GM19455 (cell line): ENCODE data around the gene OOEP.
A peak's percentile ranks its signal among the peaks of the same experiment; 100 is the strongest.
"Not testable (repeated sequence)": the region's sequence is repeated elsewhere in the genome, so short reads cannot be mapped to it uniquely, and the experiment has no call there.

Experiments
- ATAC-seq: cut with Tn5 transposase; IDR thresholded peaks from one replicate; pipeline ENCODE4 v1.9.1; 2021; ENCODE audit not compliant: unreplicated experiment

Gene OOEP

DNA sequence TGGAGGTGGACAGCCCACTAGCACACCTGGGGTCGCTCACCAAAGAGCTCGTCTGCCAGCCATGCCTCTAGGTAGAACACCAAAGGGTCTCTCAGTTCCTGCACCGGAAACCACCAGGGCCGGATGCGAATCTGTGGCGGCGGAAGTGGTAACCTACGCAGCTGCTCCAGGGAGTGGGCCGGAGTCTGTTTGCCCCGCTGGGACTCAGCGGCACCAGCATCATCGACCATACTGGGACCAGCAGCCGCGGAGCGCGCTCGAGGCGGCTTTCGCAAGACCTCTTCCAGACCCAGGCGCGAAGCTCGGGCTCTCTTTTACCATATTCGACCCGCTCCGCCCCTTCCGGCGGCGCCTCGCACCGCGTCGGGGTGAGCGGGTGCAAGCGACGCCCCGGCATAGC is at the start of gene OOEP:
Gene OOEP (minus strand): TSS at position 335 of the 400 bp plus-strand sequence. CDS start 105 bp downstream, at position 230.
- no peak for ATAC-seq

DNA sequence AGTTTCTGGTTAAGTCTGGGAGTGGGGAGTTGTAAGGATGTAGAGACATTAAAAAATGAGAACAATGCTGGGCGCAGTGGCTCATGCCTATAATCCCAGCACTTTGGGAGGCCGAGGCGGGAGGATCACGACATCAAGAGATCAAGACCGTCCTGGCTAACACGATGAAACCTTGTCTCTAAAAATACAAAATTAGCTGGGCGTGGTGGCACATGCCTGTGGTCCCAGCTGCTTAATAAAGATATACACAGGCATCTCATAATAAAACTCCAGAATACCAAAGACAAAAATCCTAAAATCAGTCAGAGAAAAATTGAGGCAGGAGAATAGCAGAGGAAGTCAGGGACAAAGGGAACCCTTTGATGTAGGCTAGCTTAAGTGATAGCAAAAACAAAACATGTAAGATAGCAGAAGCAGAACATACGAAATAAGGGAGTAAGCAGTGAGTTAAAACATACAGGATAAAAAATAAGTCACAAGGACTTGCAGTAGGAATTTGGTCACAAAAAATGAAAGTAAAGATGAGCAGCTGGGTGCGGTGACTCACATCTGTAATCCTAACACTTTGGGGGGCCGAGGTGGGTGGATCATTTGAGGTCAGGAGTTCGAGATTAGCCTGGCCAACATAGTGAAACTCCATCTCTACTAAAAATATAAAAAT is 48.5 kb upstream of the OOEP start:
- ATAC-seq: no peak

DNA sequence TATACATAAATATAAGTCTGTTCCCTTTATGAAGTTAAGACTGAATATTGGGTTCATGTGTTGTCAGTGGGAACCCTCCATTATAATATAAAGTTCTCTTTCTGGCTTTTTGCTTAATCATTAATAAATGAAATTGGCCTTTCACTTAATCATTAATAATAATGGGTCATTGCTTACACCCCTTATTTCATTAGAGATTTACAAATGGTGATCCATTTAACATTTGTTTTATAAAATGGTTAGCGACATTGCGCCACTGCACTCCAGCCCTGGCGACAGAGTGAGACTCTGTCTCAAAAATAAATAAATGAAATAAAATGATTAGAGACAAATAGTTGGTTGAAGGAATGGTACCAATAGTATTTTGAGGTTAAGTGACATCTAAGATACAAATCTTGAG is 43.4 kb upstream of the OOEP start:
- ATAC-seq: no peak

DNA sequence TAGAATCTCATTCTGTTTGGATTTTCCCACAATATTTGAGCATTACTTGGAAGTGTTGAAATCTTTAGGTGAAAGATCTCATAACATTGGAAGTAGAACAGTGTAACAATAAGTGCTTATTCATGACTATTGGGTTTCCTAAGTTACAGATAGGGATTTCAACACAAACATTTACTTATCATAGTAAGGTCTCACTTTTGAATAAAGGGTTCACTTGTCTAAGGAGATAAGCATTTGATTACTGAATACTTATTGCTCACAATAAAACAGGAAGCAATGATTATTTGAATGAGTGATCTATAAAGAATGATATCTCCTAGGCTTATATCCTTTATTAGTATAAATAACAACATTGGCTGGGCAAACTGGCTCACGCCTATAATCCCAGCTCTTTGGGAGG is 39.7 kb upstream of the OOEP start:
- ATAC-seq: no peak

DNA sequence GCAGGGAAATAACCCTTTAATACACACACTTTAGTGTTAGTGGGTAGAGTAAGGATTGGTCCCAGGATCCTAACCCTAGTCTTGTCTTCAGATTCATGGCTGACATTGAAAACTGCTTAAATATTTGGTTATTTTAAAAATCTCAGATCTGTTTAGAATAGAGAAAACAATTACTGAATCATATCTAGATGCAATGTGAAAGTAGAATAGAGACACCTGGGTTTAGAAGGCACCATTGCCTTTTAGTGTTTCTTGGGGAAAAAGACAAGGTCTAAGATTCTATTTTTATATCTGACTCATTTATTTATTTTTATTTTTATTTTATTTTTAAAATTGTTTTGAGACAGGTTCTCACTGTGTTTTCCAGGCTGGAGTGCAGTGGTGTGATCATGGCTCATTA is 31.0 kb upstream of the OOEP start:
- no peak for ATAC-seq

DNA sequence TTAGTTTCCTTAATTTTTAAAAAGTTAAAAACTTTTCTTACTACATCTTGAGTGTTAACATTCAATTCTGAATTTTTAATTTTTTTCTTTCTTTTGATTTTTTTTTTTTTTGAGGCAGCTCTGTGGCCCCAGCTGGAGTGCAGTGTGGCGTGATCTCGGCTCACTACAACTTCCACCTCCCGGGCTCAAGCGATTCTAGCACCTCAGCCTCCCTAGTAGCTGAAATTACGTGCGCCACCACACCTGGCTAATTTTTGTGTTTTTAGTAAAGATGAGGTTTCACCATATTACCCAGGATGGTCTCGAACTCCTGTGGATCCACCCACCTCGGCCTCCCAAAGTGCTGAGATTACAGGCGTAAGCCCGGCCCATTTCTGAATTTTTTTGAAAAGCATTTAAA is 26.2 kb upstream of the OOEP start:
- ATAC-seq: no peak

DNA sequence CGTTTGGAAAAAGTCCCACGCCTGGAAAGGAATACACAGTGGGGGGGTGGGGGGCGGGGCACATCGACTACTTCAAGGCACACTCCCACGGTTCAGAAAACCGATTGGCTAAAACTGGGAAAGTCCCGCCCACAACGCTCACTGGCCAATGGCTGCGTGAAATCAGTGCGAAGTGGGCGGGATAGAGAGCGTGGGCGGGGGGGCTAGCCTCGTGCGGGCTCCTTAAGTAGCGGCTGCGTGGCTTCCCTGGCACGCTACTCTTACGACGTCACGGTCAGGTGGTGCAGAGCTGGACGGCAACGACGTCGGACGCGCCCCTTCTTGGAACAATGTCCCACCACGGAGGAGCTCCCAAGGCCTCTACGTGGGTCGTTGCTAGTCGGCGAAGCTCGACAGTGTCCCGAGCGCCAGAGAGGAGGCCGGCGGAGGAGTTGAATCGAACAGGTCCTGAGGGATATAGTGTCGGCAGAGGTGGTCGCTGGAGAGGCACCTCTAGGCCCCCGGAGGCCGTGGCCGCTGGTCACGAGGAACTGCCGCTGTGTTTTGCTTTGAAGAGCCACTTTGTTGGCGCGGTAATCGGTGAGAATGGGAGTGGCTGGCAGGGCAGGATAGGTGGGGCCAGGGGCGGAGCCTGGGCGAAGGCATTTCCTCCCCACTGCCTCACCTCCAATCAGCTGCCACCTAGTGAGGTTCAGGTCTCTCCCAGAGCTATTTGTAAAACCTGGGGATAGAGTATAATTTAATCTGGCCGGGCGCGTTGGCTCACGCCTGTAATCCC is 25.1 kb upstream of the OOEP start, which contains the start of gene DDX43:
Gene DDX43 (plus strand): TSS at position 252 of the 778 bp plus-strand sequence. CDS start 78 bp downstream, at position 330.
- peak; percentile 73 for ATAC-seq

DNA sequence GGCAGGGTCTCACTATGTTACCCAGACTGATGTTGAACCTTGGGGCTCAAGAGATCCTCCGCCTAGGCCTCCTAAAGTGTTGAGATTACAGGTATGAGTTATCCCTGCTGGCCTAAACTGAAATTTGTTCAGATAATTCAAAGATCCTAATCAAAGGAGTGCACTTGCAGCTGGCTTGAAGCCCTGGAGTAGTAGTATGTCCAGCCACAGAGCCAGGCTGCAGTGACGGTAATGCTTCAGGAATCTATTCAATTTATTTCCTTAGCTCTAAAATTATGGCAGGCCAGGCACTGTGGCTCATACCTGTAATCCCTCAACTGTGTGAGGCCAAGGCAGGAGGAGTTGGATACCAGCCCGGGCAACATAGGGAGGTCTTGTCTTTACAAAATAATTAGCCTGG is 23.6 kb upstream of the OOEP start:
- ATAC-seq: no peak

DNA sequence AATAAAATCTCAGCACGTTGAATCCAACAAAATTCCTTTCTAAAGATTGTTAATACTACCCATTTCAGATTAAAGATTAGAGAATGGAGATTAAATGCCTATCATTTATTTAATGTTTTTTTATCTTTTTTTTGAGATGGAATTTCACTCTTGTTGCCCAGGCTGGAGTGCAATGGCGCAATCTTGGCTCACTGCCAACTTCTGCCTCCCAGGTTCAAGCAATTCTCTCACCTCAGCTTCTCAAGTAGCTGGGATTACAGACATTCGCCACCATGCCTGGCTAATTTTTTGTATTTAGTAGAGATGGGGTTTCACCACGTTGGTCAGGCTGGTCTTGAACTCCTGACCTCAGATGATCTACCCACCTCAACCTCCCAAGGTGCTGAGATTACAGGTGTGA is 22.5 kb upstream of the OOEP start:
- ATAC-seq: not testable (repeated sequence)

DNA sequence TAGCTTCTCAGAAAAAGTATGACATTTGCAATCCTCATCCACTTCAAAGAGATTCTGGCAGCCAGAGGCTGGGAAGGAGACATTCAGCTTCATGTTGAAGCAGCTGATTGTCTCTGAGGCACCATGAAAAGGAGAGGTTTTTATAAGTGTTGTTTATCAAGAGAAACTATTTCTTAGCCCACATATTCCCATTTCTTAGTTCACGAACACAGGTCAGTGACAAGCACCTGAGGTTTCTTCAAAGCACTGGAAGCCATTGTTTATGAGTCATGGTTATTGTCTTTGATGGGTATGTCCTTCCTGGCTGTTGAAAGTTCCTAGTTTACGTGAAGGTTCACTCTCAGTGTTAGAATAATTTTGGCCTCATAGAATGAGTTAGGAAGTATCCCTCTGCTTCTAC is 22.0 kb upstream of the OOEP start:
- no peak for ATAC-seq

DNA sequence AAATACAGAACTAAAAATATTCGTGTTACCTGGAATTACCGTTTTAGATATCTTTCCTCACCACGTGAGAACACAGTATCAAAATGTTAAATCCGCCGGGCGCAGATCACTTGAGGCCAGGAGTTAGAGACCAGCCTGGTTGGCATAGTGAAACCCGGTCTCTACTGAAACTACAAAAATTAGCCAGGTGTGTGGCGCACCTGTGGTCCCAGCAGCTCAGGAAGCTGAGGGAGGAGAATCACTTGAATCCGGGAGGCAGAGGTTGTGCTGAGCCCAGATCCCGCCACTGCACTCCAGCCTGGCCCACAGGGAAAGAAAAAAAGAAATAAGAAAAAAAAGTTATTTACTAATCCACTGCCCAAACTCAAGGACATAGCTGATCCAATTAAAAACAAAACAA is 20.2 kb upstream of the OOEP start:
- ATAC-seq: no peak

DNA sequence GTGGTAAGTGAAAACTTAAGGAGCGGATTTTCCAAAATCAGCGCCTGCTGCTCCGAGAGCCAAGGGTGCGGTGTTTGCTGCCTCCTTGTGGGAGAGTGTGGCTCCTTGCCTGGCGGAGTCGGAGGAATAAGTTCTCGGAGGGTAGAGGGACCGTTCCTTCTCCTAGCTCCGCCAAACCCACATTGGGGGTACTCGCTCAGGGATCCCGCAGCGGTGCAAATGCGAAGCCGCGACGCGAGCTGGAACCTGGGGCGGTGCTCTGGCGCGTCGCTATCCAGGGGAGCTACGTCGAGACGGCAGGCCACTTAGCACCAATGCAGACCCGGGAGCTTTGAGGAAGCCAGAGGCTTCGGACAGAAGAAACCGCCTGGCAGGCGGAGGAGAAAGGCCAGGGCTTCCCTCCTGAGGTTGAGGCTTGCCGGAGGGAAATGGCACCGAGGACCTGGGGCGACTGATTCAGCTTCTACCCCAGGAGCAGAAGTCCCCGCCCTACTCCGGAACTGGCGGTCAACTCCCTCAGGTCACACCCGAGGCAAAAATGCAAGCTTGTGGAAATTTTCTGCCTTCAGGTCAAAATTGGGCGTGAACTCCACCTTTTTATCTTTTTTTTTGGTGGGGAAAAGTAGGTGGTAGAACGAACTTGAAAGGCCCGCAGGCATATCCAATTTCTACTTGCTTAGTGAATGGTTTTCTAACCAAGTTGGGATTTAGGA is 19.3 kb upstream of the OOEP start:
- ATAC-seq: peak; percentile 72

DNA sequence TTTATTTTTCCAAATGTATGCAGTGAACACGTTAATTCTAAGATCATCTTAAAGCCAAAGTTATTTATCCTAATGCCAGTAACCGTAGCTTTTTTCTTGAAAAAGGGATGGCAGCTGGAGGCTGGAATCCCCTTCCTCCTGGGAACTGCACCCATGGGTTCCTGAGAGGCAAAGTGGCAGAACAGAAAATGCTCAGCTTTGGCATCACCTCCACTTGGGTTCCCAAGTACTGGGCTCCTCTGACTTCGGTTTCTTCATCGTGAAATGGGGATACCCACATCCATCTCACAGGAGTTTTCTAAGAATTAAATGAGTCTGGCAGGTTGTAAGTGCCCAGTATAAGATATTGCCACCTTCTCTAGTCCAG is 18.7 kb upstream of the OOEP start:
- ATAC-seq: peak; percentile 29

DNA sequence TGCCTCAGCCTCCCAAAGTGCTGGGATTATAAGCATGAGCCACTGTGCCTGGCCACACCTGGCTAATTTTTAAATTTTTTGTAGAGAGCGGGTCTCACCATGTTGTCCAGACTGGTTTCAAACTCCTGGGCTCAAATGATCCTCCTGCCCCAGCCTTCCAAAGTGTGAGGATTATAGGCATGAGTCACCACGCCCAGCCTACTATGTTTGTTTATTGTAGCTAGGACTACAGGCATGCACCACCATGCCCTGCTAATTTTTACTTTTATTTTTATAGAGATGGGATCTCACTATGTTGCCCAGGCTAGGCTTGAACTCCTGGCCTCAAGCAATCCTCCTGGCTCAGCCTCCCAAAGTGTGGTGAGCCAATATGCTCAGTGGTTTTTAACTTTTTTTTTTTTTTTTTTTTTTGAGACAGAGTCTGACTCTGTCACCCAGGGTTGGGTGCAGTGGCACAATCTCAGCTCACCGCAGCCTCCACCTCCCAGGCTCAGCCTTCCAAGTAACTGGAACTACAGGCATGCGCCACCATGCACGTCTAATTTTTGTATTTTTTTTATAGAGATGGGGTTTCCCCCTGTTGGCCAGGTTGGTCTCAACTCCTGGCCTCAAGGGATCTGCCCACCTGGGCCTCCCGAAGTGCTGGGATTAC is 12.9 kb upstream of the OOEP start:
- no peak for ATAC-seq

DNA sequence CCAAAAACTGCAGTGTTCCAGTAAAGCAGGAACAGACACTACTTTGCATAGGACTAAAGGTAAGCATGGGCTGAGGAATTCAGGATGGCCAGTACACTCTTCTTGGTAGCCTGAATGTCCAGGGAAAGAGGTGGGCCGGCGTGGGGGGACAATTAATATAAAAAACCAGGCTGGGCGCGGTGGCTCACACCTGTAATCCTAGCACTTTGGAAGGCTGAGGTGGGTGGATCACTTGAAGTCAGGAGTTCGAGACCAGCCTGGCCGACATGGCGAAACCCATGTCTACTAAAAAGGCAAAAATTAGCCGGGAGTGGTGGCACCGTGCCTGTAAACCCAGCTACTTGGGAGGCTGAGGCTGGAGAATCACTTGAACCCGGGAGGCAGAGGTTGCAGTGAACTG is 11.8 kb upstream of the OOEP start:
- ATAC-seq: not testable (repeated sequence)

DNA sequence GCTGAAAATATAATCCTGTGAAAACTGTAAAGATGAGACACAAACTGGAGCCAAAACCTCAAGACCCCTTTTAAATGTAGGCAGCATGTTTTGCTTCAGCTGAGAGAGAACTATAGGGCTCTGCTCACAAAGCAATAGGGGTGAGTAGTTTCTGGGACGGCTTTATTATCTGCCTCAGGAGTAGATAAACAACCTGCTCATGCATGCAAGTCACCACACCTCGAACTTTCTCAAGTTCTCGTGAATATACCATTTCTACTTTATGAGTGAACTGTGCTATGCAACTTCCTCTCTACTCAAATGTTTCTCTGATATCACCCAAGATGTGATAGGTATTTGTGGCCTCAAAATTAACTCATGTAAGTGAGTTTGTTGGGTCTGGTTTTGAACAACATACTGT is 7.5 kb upstream of the OOEP start:
- no peak for ATAC-seq

DNA sequence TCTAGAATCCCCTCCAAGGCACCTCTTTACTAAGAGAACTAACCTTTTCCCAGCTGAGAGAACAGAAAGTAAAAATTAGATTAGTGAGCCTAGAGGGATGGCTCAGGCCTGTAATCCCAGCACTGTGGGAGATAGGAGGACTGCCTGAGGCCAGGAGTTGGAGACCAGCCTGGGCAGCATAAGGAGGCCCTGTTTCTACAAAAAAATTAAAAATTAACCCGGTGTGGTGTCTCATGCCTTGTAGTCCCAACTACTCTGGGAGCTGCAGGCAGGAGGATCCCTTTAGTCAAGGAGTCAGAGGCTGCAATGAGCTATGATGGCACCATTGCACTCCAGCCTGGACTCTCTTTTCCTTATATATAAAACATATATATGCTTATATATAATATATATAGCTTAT is 5.5 kb upstream of the OOEP start:
- ATAC-seq: no peak

DNA sequence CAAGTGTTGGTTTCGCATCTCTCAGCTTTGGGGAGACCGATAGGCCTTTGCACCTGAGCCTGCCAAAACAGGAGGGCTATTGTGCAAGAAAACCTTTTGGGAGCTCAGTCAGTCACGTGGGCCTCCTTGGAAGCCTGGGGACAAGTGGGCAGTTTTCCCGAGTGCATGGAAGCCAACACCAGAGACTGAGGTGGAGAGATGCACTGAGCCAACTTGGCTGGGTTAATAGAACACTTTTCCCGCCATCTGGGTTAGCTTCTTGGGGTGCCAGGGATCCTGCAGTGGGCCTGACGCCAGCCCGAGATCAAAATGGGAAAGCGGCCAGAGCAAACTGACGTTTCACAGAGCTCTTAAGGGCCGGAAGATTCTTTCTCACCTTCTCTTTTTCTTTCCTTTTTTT is 2.8 kb upstream of the OOEP start:
- no peak for ATAC-seq

DNA sequence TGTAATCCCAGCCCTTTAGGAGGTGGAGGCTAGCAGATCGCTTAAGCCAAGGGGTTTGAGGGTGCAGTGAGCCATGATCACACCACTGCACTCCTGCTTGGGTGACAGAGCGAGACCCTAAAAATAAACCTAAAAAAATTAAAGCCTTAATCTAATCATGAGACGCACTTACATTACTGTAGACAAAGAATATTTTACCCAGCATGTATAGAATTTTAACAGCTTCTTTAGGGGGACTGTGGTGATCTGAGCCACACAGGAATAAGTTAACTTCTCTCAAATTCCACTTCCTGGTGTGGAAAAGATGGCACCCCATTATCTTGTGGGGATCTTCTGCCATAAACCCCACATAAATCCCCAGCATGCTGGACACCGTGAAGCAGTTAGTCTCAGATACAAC is 2.3 kb upstream of the OOEP start:
- ATAC-seq: no peak

DNA sequence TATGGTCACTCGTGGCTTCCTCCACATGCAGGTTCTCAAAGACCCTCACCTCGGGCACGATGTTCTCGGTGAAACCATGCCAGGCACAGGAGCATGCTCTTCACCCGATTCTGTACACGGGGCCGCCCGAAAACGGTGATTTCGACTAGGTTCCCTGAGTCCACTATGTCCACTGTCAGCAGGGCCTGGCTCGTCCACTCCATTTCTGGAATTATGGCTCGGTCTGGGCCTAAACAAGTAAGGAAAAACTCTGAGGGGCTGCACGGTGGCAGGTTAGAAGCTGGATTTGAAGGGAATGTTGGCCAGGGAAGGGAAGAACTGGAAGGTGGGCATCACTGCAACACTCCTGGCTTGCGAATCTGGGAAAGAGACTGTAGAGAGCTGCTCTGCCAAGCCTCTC is 540 bp downstream of the OOEP start:
- no peak for ATAC-seq

DNA sequence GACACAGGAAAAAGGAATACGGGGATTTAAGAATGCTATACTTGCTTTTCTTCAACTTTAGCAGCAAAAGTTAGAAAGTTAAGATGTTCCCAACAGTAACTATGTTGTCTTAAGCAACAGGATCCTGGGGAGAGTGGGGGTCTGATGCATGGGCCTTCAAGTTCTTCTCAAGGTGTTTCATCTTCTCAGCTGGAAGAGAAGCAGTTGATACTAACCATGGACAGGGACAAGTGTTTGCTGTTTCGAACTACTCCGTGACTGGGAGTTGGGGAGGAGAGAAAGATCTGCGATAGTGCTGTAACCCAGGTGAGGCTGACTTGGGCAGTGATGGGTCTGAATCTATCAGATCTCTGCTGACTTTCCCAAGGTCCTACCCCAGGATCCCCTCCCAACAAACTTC is 1.0 kb downstream of the OOEP start:
- ATAC-seq: no peak
